ACC112 (cell line): Measurements from ENCODE around the gene RTN3.

Experiments
- H2AFZ ChIP-seq: fragments of 200-600 bp; sonication (generic); one replicate; pipeline ENCODE4 v1.6.0; 2017; ENCODE audit warnings: antibody characterized with exemption, low read length; ENCODE audit not compliant: unreplicated experiment
- H3K27ac ChIP-seq: fragments of 200-600 bp; sonication (generic); 2 replicates; pipeline ENCODE4 v1.5.1; 2014; ENCODE audit warnings: low read depth, mild to moderate bottlenecking, antibody characterized with exemption, low read length, moderate library complexity
- H3K27me3 ChIP-seq: fragments of 200-600 bp; sonication (generic); 2 replicates; pipeline ENCODE4 v1.6.1; 2014; ENCODE audit warnings: mild to moderate bottlenecking, antibody characterized with exemption, low read length, moderate library complexity, mixed read lengths; ENCODE audit not compliant: insufficient read depth
- H3K36me3 ChIP-seq: fragments of 200-600 bp; sonication (generic); 2 replicates; pipeline ENCODE4 v1.6.1; 2016; ENCODE audit warnings: mild to moderate bottlenecking, antibody characterized with exemption, low read length, moderate library complexity, mixed read lengths; ENCODE audit not compliant: insufficient read depth
- H3K4me1 ChIP-seq: fragments of 200-600 bp; sonication (generic); one replicate; pipeline ENCODE4 v1.6.1; 2016; ENCODE audit warnings: low read length, mixed read lengths; ENCODE audit not compliant: insufficient read depth, unreplicated experiment, control insufficient read depth
- H3K4me3 ChIP-seq: fragments of 200-600 bp; sonication (generic); 2 replicates; pipeline ENCODE4 v1.5.1; 2014; ENCODE audit warnings: mild to moderate bottlenecking, low read depth, low read length
- H3K79me2 ChIP-seq: fragments of 200-600 bp; sonication (generic); one replicate; pipeline ENCODE4 v1.6.0; 2016; ENCODE audit warnings: low read length; ENCODE audit not compliant: control insufficient read depth, unreplicated experiment, insufficient read depth

RTN3 gene

DNA sequence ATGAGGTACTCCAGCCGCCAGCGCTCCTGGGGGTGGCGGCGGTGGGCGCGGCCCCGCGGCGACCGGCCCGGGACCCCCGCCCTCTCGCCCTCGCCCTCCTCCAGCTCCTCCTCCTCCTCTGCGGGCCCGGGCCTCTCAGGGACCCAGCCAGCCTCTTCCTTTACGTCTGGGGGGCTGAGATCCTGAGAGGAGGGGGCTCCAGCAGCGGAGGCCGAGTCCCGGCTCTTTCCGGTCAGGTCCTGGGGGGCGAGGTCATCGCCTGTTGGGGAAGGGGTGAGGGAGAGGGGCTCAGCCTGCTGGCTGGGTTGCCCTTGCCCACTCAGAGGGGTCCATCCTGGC lies 83.0 kb downstream of the RTN3 start:
- Histone ChIP-seq H3K27me3 (no peaks in the 10 kb centered on the region), H3K79me2 (peaks cover 18% of the 10 kb centered on the region), H3K4me1 (peaks cover 26% of the 10 kb centered on the region), H3K4me3 (no peak overlapping the region), H3K27ac (no peak overlapping the region), H3K36me3 (no peaks in the 10 kb centered on the region), H2AFZ (no peak overlapping the region)

DNA sequence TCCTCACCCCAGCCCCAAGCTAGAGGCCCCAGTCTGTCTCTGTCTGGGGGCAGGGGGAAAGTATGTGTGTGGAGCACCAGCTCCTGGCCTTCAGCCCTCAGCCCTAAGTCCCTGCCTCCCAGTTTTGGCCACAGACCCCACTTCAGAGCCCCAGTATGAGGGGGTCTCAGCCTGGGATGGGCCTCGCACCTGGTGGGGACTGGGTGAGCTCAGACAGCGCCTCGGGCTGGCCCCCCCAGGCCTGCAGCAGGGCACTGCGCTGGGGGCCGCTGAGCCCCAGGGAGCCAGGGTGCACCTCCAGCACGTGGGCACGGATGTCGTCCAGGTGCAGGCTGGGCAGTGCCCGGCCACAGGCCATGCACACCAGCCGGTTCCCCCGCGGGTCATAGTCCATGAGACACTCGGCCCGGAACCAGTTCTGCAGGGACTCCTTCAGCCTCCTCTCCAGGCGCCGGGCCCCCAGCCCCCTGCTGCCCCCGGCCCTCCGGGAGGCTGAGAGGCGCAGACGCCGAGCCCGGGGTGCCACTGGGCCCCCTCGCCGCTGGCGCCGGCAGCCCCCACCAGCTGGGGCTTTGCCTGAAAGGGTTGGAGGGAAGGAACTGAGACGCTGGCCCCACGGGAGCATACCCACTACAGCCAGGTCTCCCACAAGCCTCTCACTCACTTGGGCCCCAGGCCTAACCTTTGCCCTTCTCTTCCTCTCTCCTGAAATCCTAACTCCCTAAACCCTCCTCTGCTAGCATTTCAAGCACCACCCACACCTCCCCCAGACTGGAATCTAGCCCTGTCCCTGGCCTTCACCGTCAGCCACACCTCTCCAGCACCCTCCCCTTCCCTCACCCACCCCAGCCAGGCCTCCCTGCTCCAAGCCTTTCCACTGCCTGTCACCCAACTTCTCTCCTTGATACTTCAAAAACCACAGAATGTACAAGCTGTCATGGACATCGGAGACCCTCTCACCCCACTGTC lies 83.7 kb downstream of the RTN3 start:
- no peak overlapping the region for H3K4me3 ChIP-seq

DNA sequence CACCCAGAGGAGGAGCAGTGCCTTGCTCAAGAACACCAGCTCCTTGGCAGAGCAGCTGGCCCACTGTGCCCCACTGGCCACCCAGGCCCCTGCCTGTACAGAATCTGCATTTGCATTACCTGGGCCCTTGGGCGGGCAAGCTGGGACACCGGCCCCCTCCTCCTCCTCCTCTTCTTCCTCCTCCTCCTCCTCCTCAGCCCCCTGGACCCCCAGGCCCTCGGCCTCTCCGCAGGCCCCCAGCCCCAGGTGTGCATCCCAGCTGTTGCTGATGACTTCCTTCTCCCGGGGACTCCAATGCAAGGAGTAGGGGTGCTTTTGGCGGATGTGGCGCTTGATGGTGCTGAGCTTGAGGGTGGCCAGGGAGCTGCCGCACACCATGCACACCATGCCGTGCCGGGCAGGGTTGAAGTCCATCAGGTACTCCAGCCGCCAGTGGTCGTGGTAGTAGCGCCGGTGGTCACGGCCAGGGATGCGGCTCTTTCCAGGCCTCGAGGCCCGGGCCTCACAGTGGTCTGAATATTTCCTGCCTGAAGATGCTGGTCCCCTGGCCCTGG lies 84.5 kb downstream of the RTN3 start:
- Histone ChIP-seq H3K27me3 (no peaks in the 10 kb centered on the region), H3K79me2 (peaks cover 18% of the 10 kb centered on the region), H2AFZ (no peak overlapping the region), H3K27ac (no peak overlapping the region), H3K4me3 (no peak overlapping the region), H3K4me1 (peaks cover 26% of the 10 kb centered on the region), H3K36me3 (no peaks in the 10 kb centered on the region)

More for the DNA sequence above, 83.7 kb downstream of the RTN3 start:
- H3K79me2 ChIP-seq, result peaks cover 18% of the 10 kb centered on the region
- H3K27me3 ChIP-seq, result no peaks in the 10 kb centered on the region
- H3K36me3 ChIP-seq, result no peaks in the 10 kb centered on the region
- H2AFZ ChIP-seq, result no peak overlapping the region
- peaks cover 26% of the 10 kb centered on the region for H3K4me1 ChIP-seq
- no peak overlapping the region for H3K27ac ChIP-seq

DNA sequence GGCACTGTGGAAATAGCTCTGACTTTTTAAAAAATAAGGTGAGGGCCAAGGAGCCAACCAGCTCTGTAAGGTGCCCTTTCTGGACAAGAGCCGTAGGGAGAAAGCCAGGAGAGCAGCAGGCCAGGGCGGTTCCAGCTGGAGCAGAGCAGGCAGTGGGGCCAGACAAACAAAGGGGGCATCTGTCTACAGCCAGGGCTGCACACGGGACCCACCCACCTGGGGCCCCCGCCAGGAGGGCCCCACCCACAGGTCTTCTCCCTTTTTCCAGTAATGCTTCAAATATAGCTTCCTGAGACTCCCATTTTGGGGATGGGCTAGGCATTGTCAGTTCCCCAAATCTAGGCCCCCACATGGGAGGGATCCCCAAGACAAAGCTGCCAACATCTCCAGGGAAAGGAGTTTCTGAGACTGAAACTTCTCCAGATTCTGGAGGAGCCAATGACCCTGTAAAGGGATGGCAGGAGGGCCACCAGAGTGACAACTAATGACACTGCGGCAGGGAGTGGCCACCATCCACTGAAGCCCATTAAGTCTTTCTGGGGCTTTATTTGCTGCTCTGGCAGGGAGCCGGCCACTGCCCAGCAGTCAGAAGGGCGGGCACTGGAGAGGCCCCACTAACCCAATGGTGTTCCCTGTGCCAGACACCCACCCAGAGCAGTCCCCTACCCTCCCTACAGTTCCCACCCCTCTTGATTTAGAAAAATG lies 85.4 kb downstream of the RTN3 start:
- Histone ChIP-seq H3K4me3 (peak overlapping the region; percentile 89), H3K27ac (no peak overlapping the region), H3K36me3 (no peaks in the 10 kb centered on the region)

DNA sequence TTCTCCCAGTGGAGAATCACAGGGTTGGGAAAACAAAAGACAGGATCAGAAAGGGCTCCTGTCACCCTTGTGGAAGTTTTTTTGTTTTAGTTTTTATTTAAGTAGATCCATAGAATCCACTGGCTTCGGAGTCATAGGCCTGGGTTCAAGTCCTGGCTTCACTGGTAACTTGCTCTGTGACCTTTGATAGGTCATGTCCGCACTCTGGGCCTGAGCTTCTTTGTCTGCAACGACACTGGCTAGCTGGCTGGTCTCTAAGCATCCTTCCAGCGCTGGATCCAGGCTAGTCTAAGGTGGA lies 85.9 kb downstream of the RTN3 start:
- Histone ChIP-seq H3K27me3 (no peaks in the 10 kb centered on the region), H3K36me3 (no peaks in the 10 kb centered on the region), H3K4me1 (peaks cover 26% of the 10 kb centered on the region), H3K4me3 (peak overlapping the region; percentile 89), H3K27ac (no peak overlapping the region), H2AFZ (no peak overlapping the region), H3K79me2 (peaks cover 18% of the 10 kb centered on the region)

More for the DNA sequence above, 85.4 kb downstream of the RTN3 start:
- Histone ChIP-seq H3K79me2 (peaks cover 18% of the 10 kb centered on the region), H3K4me1 (peaks cover 26% of the 10 kb centered on the region), H2AFZ (no peak overlapping the region), H3K27me3 (no peaks in the 10 kb centered on the region)

DNA sequence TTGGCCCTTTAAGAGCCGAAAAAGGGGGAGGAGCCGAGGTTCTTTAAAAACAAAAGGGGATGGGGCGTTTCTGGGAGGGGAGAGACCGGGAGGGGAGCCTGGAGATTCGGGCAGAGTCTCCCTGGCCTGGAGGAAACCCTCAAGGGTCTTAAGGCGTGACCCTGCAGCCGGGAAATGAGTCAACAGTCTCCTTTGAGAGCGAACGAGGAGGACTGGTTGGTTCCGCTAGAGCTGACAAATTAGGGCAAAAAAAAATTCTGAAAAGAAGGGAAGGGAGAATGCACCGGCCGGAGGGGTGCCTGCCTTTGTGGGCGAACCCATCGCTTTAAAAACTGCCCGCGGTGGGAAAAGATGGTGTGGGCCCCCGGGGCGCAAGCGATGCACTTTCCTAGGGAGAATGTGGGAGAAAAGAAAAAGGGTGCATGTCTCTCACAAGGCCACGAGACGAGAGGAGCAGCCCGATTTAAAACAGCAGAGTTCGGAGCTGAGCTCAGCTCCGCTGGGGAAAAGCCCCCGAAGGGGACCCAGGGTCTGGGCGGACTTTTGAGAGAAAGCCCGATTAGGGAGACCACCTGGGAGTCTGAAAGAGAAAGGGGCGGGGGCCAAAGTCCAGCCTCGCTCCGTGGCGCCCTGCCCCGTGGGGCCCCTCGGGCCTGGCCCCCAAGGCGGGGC lies 86.4 kb downstream of the RTN3 start:
- Histone ChIP-seq H3K36me3 (no peaks in the 10 kb centered on the region), H2AFZ (peak overlapping the region; percentile 75), H3K27ac (peak overlapping the region; percentile 48), H3K4me3 (peak overlapping the region; percentile 89), H3K27me3 (no peaks in the 10 kb centered on the region), H3K79me2 (peaks cover 18% of the 10 kb centered on the region), H3K4me1 (peaks cover 23% of the 10 kb centered on the region)

- Histone ChIP-seq H3K36me3 (no peaks in the 10 kb centered on the region), H3K4me3 (peak within 1 kb of the TSS; percentile 91), H3K27ac (peak within 1 kb of the TSS; percentile 48), H3K4me1 (peaks cover 23% of the 10 kb centered on the region), H2AFZ (peak within 1 kb of the TSS; percentile 75), H3K79me2 (peaks cover 18% of the 10 kb centered on the region), H3K27me3 (no peaks in the 10 kb centered on the region)
Observed at GRCh38 chr11:63768237-63769041, 87.1 kb downstream of the RTN3 start, which contains the start of gene ZFTA. Gene ZFTA, minus strand, starts transcription at chr11:63768775. Its CDS starts 153 bp downstream, at chr11:63768622.

DNA sequence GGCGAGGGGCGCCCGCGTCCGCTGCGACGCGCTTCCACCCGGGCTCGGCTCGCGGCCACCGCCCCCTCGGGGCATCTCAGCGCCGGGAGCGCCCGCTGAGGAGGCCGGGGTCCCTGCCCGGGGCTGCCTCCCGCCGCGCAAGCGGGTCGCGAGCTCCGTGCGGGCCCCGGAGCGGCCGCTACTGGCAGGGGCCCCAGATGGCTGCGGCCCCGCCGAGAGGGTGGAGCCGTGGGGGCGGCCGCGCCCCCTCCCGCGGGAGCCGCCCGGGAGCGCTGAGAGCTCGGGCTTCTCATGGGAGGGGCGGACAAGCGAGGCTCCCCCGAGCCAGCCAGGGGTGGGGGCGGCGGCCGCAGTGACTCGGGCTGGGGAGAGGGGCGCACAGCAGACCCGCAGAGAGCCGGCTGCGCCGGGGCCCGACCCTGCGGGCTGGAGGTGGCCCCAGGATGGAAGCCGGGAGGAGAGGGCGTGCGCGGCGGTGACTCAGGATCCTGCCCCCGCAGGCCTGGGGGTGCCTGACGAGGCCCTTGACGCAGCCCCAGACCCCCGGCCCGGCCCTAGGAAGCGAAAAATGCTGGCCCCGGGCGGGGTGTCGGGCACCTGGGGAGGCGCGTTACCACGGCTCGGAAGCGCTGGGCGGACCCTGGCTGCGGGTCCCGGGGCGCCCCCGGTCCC lies 87.9 kb downstream of the RTN3 start:
- Histone ChIP-seq H2AFZ (peak overlapping the region; percentile 74), H3K4me1 (peaks cover 23% of the 10 kb centered on the region), H3K4me3 (peak overlapping the region; percentile 91), H3K79me2 (peaks cover 18% of the 10 kb centered on the region), H3K27me3 (no peaks in the 10 kb centered on the region), H3K36me3 (no peaks in the 10 kb centered on the region), H3K27ac (no peak overlapping the region)

GRCh38 chr11:63769714-63770455 lies 88.6 kb downstream of the RTN3 start:
- Histone ChIP-seq H2AFZ (no peak overlapping the region), H3K4me3 (peak overlapping the region; percentile 91)

More at GRCh38 chr11:63769714-63770455, 88.6 kb downstream of the RTN3 start:
- Histone ChIP-seq H3K79me2 (peaks cover 15% of the 10 kb centered on the region), H3K36me3 (no peaks in the 10 kb centered on the region), H3K27ac (no peak overlapping the region), H3K4me1 (peaks cover 20% of the 10 kb centered on the region), H3K27me3 (no peaks in the 10 kb centered on the region)
